Thoracic aorta (tissue), 2 donors: Measurements from ENCODE around the gene IRAK2. TPM values are rescaled to one million over a fixed set of nuclear protein-coding genes. Genes with fewer than 3 reads are reported as not detected.

ENCODE experiments used
- ATAC-seq: fragments of 150-250 bp; one replicate; pipeline ENCODE4 v1.8.0; 2017; ENCODE audit warnings: low read depth; ENCODE audit not compliant: insufficient number of reproducible peaks, low FRiP score
- DNase-seq: peaks from one replicate; pipeline ENCODE4 v3.0.0-alpha.2; 2020; ENCODE audit warnings: low spot score
- H3K27ac ChIP-seq, 2 donors: fragments of 200-600 bp; sonication (generic); 1 replicate in 1 of 2; 2 replicates in 1 of 2; pipeline ENCODE4 v1.5.1; 2016; ENCODE audit warnings: mild to moderate bottlenecking in 2 of 2, moderate library complexity in 2 of 2
- H3K27me3 ChIP-seq: fragments of 200-600 bp; sonication (generic); replicated peaks from 2 replicates; pipeline ENCODE4 v1.6.0; 2016; ENCODE audit warnings: mild to moderate bottlenecking; ENCODE audit not compliant: insufficient read depth
- H3K36me3 ChIP-seq: fragments of 200-600 bp; sonication (generic); one replicate; pipeline ENCODE4 v1.5.1; 2016
- H3K4me1 ChIP-seq, 2 donors: fragments of 200-600 bp; sonication (generic); 1 replicate in 1 of 2; 2 replicates in 1 of 2; pipeline versions ENCODE4 v1.5.1 to v1.6.0; 2016; ENCODE audit warnings: low read depth in 2 of 2, mild to moderate bottlenecking in 1 of 2; ENCODE audit not compliant: control insufficient read depth in 1 of 2
- H3K4me3 ChIP-seq: fragments of 200-600 bp; sonication (generic); 2 replicates; pipeline ENCODE4 v1.5.1; 2016; ENCODE audit warnings: mild to moderate bottlenecking
- H3K9me3 ChIP-seq: fragments of 200-600 bp; sonication (generic); 2 replicates; pipeline ENCODE4 v1.5.1; 2016
- total RNA-seq, 2 donors: library from RNA; depleted of rRNA; stranded (reverse); fragments of >200 nt; gene quantifications; one replicate each; pipeline versions ENCODE4 v1.1.0 to v1.2.3, GENCODE V29; 2016
- TF ChIP-seq, protein P1 (sequence below): fragments of 200-600 bp; sonication (generic); IDR thresholded peaks from one replicate; pipeline ENCODE4 v1.5.1; 2019; ENCODE audit warnings: antibody characterized with exemption

Gene IRAK2
- total RNA-seq, 2 donors from 2014 or later: 5.7 to 13.8 TPM

DNA sequence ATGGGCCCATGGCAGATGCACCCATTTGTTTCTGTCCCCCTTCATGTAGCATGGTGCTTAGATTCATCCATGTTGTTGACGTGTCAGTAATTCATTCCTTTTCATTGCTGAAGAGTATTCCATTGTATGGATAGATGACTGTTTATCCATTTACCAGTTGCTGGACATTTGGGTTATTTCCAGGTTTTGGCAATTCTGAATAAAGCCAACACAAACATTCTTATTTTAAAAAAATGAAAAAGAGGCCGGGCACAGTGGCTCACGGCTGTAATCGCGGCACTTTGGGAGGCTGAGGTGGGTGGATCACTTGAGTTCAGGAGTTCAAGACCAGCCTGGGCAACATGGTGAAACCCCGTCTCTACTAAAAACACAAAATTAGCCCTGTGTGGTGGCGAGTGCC is 64.9 kb downstream of the IRAK2 start:
- ATAC-seq: no peak
- H3K4me1 ChIP-seq: peaks cover 0 to 5% of the 10 kb centered on the region in 2 donors

DNA sequence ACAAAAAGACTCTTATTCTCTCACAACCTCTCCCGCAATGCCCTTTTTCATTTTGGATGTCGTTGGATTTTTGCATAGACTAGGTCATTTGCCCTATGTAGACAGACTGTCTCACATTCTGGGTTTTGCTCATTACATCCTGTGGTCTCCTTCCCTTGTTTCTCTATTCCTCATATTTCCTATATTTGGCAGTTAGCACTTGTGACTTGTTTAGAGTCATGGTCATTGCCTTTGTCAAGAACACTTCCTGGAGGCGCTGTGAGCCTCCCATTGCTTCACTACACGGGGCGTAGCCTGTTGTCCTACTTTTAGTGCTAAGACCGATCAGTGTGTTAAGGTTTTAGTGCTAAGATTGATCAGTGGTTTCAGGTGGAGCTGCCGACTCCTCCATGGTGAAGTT is 67.4 kb downstream of the IRAK2 start:
- TF ChIP-seq, protein P1, sequence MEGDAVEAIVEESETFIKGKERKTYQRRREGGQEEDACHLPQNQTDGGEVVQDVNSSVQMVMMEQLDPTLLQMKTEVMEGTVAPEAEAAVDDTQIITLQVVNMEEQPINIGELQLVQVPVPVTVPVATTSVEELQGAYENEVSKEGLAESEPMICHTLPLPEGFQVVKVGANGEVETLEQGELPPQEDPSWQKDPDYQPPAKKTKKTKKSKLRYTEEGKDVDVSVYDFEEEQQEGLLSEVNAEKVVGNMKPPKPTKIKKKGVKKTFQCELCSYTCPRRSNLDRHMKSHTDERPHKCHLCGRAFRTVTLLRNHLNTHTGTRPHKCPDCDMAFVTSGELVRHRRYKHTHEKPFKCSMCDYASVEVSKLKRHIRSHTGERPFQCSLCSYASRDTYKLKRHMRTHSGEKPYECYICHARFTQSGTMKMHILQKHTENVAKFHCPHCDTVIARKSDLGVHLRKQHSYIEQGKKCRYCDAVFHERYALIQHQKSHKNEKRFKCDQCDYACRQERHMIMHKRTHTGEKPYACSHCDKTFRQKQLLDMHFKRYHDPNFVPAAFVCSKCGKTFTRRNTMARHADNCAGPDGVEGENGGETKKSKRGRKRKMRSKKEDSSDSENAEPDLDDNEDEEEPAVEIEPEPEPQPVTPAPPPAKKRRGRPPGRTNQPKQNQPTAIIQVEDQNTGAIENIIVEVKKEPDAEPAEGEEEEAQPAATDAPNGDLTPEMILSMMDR: no peak
- Histone ChIP-seq H3K36me3 (peaks cover 15% of the 10 kb centered on the region), H3K27me3 (no peaks in the 10 kb centered on the region), H3K4me1 (no peaks in the 10 kb centered on the region), H3K9me3 (no peaks in the 10 kb centered on the region), H3K4me3 (no peak overlapping the region), H3K27ac (no peak overlapping the region)
- DNase-seq (no peak), ATAC-seq (no peak)

More for the DNA sequence above, 64.9 kb downstream of the IRAK2 start:
- Histone ChIP-seq H3K27ac (no peak overlapping the region), H3K4me3 (no peak overlapping the region), H3K9me3 (no peaks in the 10 kb centered on the region), H3K36me3 (peaks cover 8% of the 10 kb centered on the region), H3K27me3 (no peaks in the 10 kb centered on the region)
- DNase-seq: no peak
- TF ChIP-seq, protein P1: no peak

DNA sequence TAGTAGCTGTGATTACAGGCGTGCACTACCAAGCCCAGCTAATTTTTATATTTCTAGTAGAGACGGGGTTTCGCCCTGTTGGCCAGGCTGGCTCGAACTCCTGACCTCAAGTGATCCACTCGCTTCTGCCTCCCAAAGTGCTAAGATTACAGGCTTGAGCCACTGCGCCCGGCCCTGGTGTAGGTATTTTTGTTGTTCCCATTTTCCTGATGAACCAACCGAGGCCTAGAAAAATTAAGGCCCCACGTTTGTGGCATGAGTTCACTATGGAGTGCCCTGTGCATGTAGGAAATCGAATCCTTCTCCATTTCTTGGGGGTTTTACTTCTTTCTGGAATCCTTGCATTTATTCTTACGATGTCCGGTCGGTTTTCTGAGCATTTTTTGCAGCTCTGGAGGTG is 69.3 kb downstream of the IRAK2 start:
- DNase-seq (no peak), ATAC-seq (no peak)
- H3K27me3 ChIP-seq: no peaks in the 10 kb centered on the region
- H3K27ac ChIP-seq: no peak overlapping the region
- H3K9me3 ChIP-seq: no peaks in the 10 kb centered on the region
- H3K4me1 ChIP-seq: no peaks in the 10 kb centered on the region
- TF ChIP-seq, protein P1: no peak
- no peak overlapping the region for H3K4me3 ChIP-seq
- H3K36me3 ChIP-seq: peaks cover 17% of the 10 kb centered on the region

DNA sequence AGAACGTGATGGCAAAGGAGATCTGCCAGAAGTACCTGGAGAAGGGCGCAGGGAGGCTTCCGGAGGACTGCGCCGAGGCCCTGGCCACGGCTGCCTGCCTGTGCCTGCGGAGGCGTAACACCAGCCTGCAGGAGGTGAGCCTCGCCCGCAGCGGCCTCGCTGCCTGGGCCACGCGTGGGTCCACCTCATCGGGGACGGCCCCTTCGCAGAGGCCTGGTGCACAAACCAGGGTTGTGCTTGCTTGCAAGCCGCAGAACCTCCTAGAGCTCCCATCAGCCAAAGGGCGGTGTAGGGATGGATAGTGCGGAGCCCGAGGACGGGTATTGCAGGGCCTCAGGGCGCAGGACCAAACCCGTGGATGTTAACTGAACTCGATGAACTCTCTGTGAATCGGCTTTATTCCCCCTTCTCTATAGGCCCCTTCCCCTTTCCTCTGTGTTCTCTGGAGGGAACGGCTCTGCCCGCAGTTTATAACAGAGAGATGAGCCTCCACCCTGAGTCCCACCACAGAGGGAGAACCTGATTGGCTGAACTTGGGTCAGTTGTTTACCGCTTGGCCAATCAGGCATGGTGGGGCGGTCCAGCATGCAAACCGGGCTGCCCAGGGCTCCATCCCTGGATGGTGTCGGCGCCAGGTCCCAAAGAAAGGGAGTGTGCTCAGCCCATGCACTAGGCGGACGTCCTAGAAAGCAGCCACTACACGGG is 70.0 kb downstream of the IRAK2 start:
- no peak for DNase-seq
- Histone ChIP-seq H3K36me3 (peaks cover 24% of the 10 kb centered on the region), H3K9me3 (no peaks in the 10 kb centered on the region), H3K27ac (no peak overlapping the region), H3K4me3 (no peak overlapping the region), H3K4me1 (no peaks in the 10 kb centered on the region), H3K27me3 (no peaks in the 10 kb centered on the region)
- ATAC-seq: no peak
- TF ChIP-seq, protein P1: no peak

DNA sequence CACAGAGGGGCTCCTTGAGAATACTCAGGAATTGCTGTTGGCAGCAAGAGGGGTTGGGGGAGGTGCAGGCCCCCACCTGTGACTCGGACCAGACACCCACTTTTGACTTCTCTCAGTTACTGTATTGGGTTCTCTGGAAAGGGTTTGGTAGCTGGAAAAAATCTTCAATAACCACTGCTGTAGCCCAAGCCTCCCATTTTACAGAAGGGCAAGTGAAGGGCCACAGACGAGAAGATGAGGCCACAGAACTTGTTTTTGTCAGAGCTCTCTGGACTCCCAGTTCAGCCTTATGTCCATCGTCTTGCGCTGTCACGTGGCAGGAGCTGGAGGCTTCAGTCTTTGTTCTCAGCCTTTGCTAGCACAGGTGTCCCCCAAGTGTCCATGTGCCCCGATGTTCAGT is 70.8 kb downstream of the IRAK2 start:
- TF ChIP-seq, protein P1: no peak
- no peaks in the 10 kb centered on the region for H3K4me1 ChIP-seq

More for the DNA sequence above, 70.8 kb downstream of the IRAK2 start:
- no peak overlapping the region for H3K4me3 ChIP-seq
- DNase-seq (no peak), ATAC-seq (no peak)
- no peaks in the 10 kb centered on the region for H3K27me3 ChIP-seq
- H3K36me3 ChIP-seq: peaks cover 25% of the 10 kb centered on the region
- H3K9me3 ChIP-seq: no peaks in the 10 kb centered on the region
- no peak overlapping the region for H3K27ac ChIP-seq
